Mucosa of descending colon (tissue), 3 donors: Measurements from ENCODE around the gene SLC20A1. TPM values are rescaled to one million over a fixed set of nuclear protein-coding genes. Genes with fewer than 3 reads are reported as not detected.
A peak's percentile ranks its signal among the peaks of the same experiment; 100 is the strongest.

Experiments used
- ATAC-seq: fragments of 200-7000 bp; cut with Tn5 transposase; one replicate; pipeline ENCODE4 v1.9.1; 2020; ENCODE audit warnings: mild to moderate bottlenecking, moderate library complexity
- DNase-seq, 3 donors: peaks; one replicate each; pipeline ENCODE4 v3.0.0-alpha.2; 2020
- H3K36me3 ChIP-seq: fragments of 200-600 bp; one replicate; pipeline ENCODE4 v1.8.0; 2021; ENCODE audit warnings: low read depth, mild to moderate bottlenecking
- H3K4me1 ChIP-seq: fragments of 200-600 bp; one replicate; pipeline ENCODE4 v1.8.0; 2021; ENCODE audit warnings: low read depth, mild to moderate bottlenecking
- H3K4me3 ChIP-seq: fragments of 200-600 bp; one replicate; pipeline ENCODE4 v1.8.0; 2021; ENCODE audit warnings: mild to moderate bottlenecking
- H3K9me3 ChIP-seq: fragments of 200-600 bp; one replicate; pipeline ENCODE4 v1.8.0; 2021; ENCODE audit warnings: mild to moderate bottlenecking
- CTCF ChIP-seq: fragments of 200-600 bp; IDR thresholded peaks from one replicate; pipeline ENCODE4 v1.8.0; 2022; ENCODE audit warnings: antibody characterized with exemption, mild to moderate bottlenecking
- intact Hi-C, 2 donors: fragments of 100-400 bp; cut with DNase I in 1 of 2; cut with micrococcal nuclease in 1 of 2; formaldehyde crosslinking; loops; one replicate each; pipeline versions ENCODE4 v1.11.0 to v1.11.1; 2022; cut with DNase I, micrococcal nuclease
- total RNA-seq, 3 donors: library from RNA; stranded (reverse); fragmentation: NEBNext Ultra II Directional in 2 of 3; extraction: Animal tissue kit (Norgen Biotek cat#: 25700) in 2 of 3; gene quantifications; one replicate each; pipeline versions ENCODE4 v1.2.1 to v1.2.4, GENCODE V29; 2021 to 2023
- donor health status: DM: no; HTN: no; CAD: no; lungs with moderate emphysema.
- donor health status: DM: no; HTN: no; CAD: no.
- donor health status: DM: no; HTN: yes; CAD: no.

SLC20A1 gene
- total RNA-seq, 3 donors from 2014 or later: 64.3 to 128 (median 80.6) TPM

GRCh38 chr2:112685271-112685884, 39.6 kb downstream of the SLC20A1 start:
- DNase-seq (no peak), ATAC-seq (no peak)
- TF ChIP-seq CTCF: no peak
- Histone ChIP-seq H3K9me3 (no peaks in the 10 kb centered on the region), H3K4me3 (no peak overlapping the region), H3K36me3 (no peaks in the 10 kb centered on the region), H3K4me1 (no peaks in the 10 kb centered on the region)
- intact Hi-C loops: no loop called here

GRCh38 chr2:112686348-112687217, 40.8 kb downstream of the SLC20A1 start:
- H3K4me3 ChIP-seq: no peak overlapping the region

GRCh38 chr2:112687522-112687921, 41.8 kb downstream of the SLC20A1 start:
- Histone ChIP-seq H3K4me1 (peaks cover 2% of the 10 kb centered on the region), H3K4me3 (no peak overlapping the region), H3K36me3 (no peaks in the 10 kb centered on the region), H3K9me3 (no peaks in the 10 kb centered on the region)
- ATAC-seq (no peak), DNase-seq (no peak)
- no peak for TF ChIP-seq CTCF
- intact Hi-C loops: no loop called here

More at GRCh38 chr2:112686348-112687217, 40.8 kb downstream of the SLC20A1 start:
- no peaks in the 10 kb centered on the region for H3K9me3 ChIP-seq
- H3K4me1 ChIP-seq: peaks cover 2% of the 10 kb centered on the region
- intact Hi-C loops: no loop called here
- ATAC-seq: no peak
- H3K36me3 ChIP-seq: no peaks in the 10 kb centered on the region
- DNase-seq: no peak
- no peak for TF ChIP-seq CTCF

- Histone ChIP-seq H3K4me3 (no peak overlapping the region), H3K9me3 (no peaks in the 10 kb centered on the region), H3K4me1 (peaks cover 2% of the 10 kb centered on the region), H3K36me3 (no peaks in the 10 kb centered on the region)
- TF ChIP-seq CTCF: no peak
- DNase-seq (peak in 1 of 3 donors; percentile 21), ATAC-seq (peak; percentile 69)
- intact Hi-C loops: no loop called here
Observed at GRCh38 chr2:112688086-112688880, 42.5 kb downstream of the SLC20A1 start.

GRCh38 chr2:112690853-112691401, 45.2 kb downstream of the SLC20A1 start:
- peak; percentile 50 for TF ChIP-seq CTCF
- Histone ChIP-seq H3K4me1 (peaks cover 2% of the 10 kb centered on the region), H3K36me3 (no peaks in the 10 kb centered on the region), H3K4me3 (no peak overlapping the region), H3K9me3 (no peaks in the 10 kb centered on the region)
- intact Hi-C loops: loop anchor here in 1 of 2 donors (10.0 kb wide), 1 partner anchor 66 kb away; no protein-coding TSS in a partner anchor
- peak; percentile 71 to 82 (median 73) for DNase-seq
- ATAC-seq: peak; percentile 65
